Thymus (tissue), 11 donors: ENCODE results near the gene TSEN34. TPM values are rescaled to one million over a fixed set of nuclear protein-coding genes. Genes with fewer than 3 reads are reported as not detected.

Experiments used
- DNase-seq, 9 donors: peaks; one replicate each; pipeline ENCODE4 v3.0.0-alpha.2; 2013; ENCODE audit warnings: low spot score in 9 of 9, low read depth in 6 of 9, missing footprints in 1 of 9
- H3K27ac ChIP-seq, 2 donors: one replicate each; pipeline ENCODE4 v1.5.1; 2013; ENCODE audit warnings: control low read depth in 1 of 2, low read depth in 1 of 2, low read length in 1 of 2, mild to moderate bottlenecking in 1 of 2, moderate library complexity in 1 of 2
- H3K27me3 ChIP-seq, 2 donors: one replicate each; pipeline ENCODE4 v1.5.1; 2013; ENCODE audit warnings: low read length in 1 of 2; ENCODE audit not compliant: control insufficient read depth in 2 of 2, insufficient read depth in 1 of 2
- H3K36me3 ChIP-seq, 2 donors: one replicate each; pipeline ENCODE4 v1.5.1; 2013; ENCODE audit warnings: low read length in 1 of 2, mild to moderate bottlenecking in 1 of 2, moderate library complexity in 1 of 2; ENCODE audit not compliant: control insufficient read depth in 2 of 2, insufficient read depth in 2 of 2
- H3K4me1 ChIP-seq, 2 donors: one replicate each; pipeline ENCODE4 v1.5.1; 2013; ENCODE audit warnings: low read length in 2 of 2; ENCODE audit not compliant: control insufficient read depth in 2 of 2, insufficient read depth in 2 of 2
- H3K4me3 ChIP-seq, 2 donors: one replicate each; pipeline ENCODE4 v1.5.1; 2013; ENCODE audit warnings: low read length in 2 of 2, control low read depth in 1 of 2, mild to moderate bottlenecking in 1 of 2
- H3K9me3 ChIP-seq, 2 donors: one replicate each; pipeline ENCODE4 v1.5.1; 2013; ENCODE audit warnings: low read length in 1 of 2, mild to moderate bottlenecking in 1 of 2; ENCODE audit not compliant: control insufficient read depth in 2 of 2, insufficient read depth in 1 of 2
- WGBS: extraction: QIAGEN DNeasy Blood & Tissue Kit; methylation state at CpG from one replicate; pipeline ENCODE4 v1.1.7; 2013; 5-methylcytosine and 5-hydroxymethylcytosine counted together
- polyA plus RNA-seq: library from polyadenylated mRNA; stranded (reverse); fragments of 200-250 nt; gene quantifications from one replicate; pipeline ENCODE4 v1.2.3, GENCODE V29; 2013
- total RNA-seq: library from RNA; stranded (reverse); fragments of 120-200 nt; gene quantifications from one replicate; pipeline ENCODE4 v1.2.4, GENCODE V29; 2013
- donor health status: healthy.

The TSEN34 gene
- total and polyA plus RNA-seq, 2 donors = 24.1 to 38.8 TPM

GRCh38 chr19:54158812-54159351 lies 32.2 kb upstream of the TSEN34 start:
- DNase-seq = peak in 2 of 9 donors; percentile 21 to 53
- 15% methylated on average over 19 of the region's 19 CpGs for whole genome bisulfite sequencing
- Histone ChIP-seq H3K4me3 (peak overlapping the region; percentile 72 to 98), H3K36me3 (peaks cover 41 to 46% of the 10 kb centered on the region in 2 donors), H3K27me3 (peaks cover 3 to 21% of the 10 kb centered on the region in 2 donors), H3K9me3 (peaks cover 0 to 6% of the 10 kb centered on the region in 2 donors), H3K27ac (peak overlapping the region; percentile 96 to 100), H3K4me1 (peaks cover 41 to 75% of the 10 kb centered on the region in 2 donors)

GRCh38 chr19:54159352-54160181 lies 31.5 kb upstream of the TSEN34 start, which contains the start of gene LENG1:
Gene LENG1, minus strand, starts transcription at chr19:54159721. Its CDS starts 26 bp downstream, at chr19:54159695.
- peaks cover 34 to 39% of the 10 kb centered on the region in 2 donors for H3K36me3 ChIP-seq
- H3K4me3 ChIP-seq = peak within 1 kb of the TSS; percentile 72 to 98
- peak within 1 kb of the TSS; percentile 96 to 100 for H3K27ac ChIP-seq
- peak; percentile 99 to 100 (median 100) for DNase-seq
- peaks cover 3 to 28% of the 10 kb centered on the region in 2 donors for H3K27me3 ChIP-seq
- peaks cover 34 to 69% of the 10 kb centered on the region in 2 donors for H3K4me1 ChIP-seq
- peaks cover 0 to 13% of the 10 kb centered on the region in 2 donors for H3K9me3 ChIP-seq
- under 1% methylated on average over 72 of the region's 72 CpGs for WGBS

- H3K4me1 ChIP-seq = peaks cover 27 to 61% of the 10 kb centered on the region in 2 donors
Measured at GRCh38 chr19:54160182-54160811, 30.8 kb upstream of the TSEN34 start.

GRCh38 chr19:54160854-54161253 lies 30.3 kb upstream of the TSEN34 start:
- no peak overlapping the region for H3K27ac ChIP-seq
- peaks cover 6 to 41% of the 10 kb centered on the region in 2 donors for H3K27me3 ChIP-seq
- H3K36me3 ChIP-seq = peaks cover 24 to 28% of the 10 kb centered on the region in 2 donors
- no peak for DNase-seq
- H3K4me1 ChIP-seq = peaks cover 23 to 56% of the 10 kb centered on the region in 2 donors
- 74% methylated on average over 13 of the region's 13 CpGs for WGBS
- peaks cover 0 to 24% of the 10 kb centered on the region in 2 donors for H3K9me3 ChIP-seq
- H3K4me3 ChIP-seq = peak overlapping the region; percentile 56 to 65

More at GRCh38 chr19:54160182-54160811, 30.8 kb upstream of the TSEN34 start:
- Histone ChIP-seq H3K9me3 (peaks cover 0 to 19% of the 10 kb centered on the region in 2 donors), H3K27me3 (peaks cover 6 to 35% of the 10 kb centered on the region in 2 donors), H3K27ac (peak overlapping the region; percentile 73 to 78), H3K4me3 (peak overlapping the region; percentile 56 to 65), H3K36me3 (peaks cover 29 to 34% of the 10 kb centered on the region in 2 donors)
- DNase-seq = no peak
- 9% methylated on average over 28 of the region's 28 CpGs for WGBS

- WGBS = 4% methylated on average over 35 of the region's 35 CpGs
- peaks cover 20 to 42% of the 10 kb centered on the region in 2 donors for H3K4me1 ChIP-seq
- DNase-seq = peak in 5 of 9 donors; percentile 42 to 74 (median 59)
- peak overlapping the region; percentile 22 to 44 for H3K4me3 ChIP-seq
- peaks cover 0 to 24% of the 10 kb centered on the region in 2 donors for H3K9me3 ChIP-seq
- peaks cover 6 to 41% of the 10 kb centered on the region in 2 donors for H3K27me3 ChIP-seq
- peaks cover 10 to 14% of the 10 kb centered on the region in 2 donors for H3K36me3 ChIP-seq
- no peak overlapping the region for H3K27ac ChIP-seq
Measured at GRCh38 chr19:54162241-54162805, 28.8 kb upstream of the TSEN34 start.

GRCh38 chr19:54162884-54163283 lies 28.2 kb upstream of the TSEN34 start:
- H3K27ac ChIP-seq = peak overlapping the region in 1 of 2 donors; percentile 18
- peaks cover 20 to 41% of the 10 kb centered on the region in 2 donors for H3K4me1 ChIP-seq
- H3K4me3 ChIP-seq = peak overlapping the region in 1 of 2 donors; percentile 22
- peaks cover 6 to 41% of the 10 kb centered on the region in 2 donors for H3K27me3 ChIP-seq
- WGBS = 75% methylated on average over 14 of the region's 14 CpGs
- H3K9me3 ChIP-seq = peaks cover 0 to 24% of the 10 kb centered on the region in 2 donors
- no peak for DNase-seq
- H3K36me3 ChIP-seq = peaks cover 4 to 8% of the 10 kb centered on the region in 2 donors

- Histone ChIP-seq H3K27ac (no peak overlapping the region), H3K4me1 (peaks cover 12 to 31% of the 10 kb centered on the region in 2 donors), H3K36me3 (no peaks in the 10 kb centered on the region), H3K27me3 (peaks cover 6 to 41% of the 10 kb centered on the region in 2 donors), H3K4me3 (no peak overlapping the region), H3K9me3 (peaks cover 0 to 24% of the 10 kb centered on the region in 2 donors)
- WGBS = 16% methylated on average over 37 of the region's 37 CpGs
- DNase-seq = no peak
Measured at GRCh38 chr19:54164369-54165068, 26.6 kb upstream of the TSEN34 start.

- peaks cover 12 to 28% of the 10 kb centered on the region in 2 donors for H3K4me1 ChIP-seq
Measured at GRCh38 chr19:54165222-54165621, 25.9 kb upstream of the TSEN34 start.

More at GRCh38 chr19:54165222-54165621, 25.9 kb upstream of the TSEN34 start:
- no peak for DNase-seq
- Histone ChIP-seq H3K9me3 (peaks cover 0 to 24% of the 10 kb centered on the region in 2 donors), H3K4me3 (no peak overlapping the region), H3K36me3 (no peaks in the 10 kb centered on the region), H3K27ac (no peak overlapping the region), H3K27me3 (peaks cover 6 to 41% of the 10 kb centered on the region in 2 donors)
- 96% methylated on average over 25 of the region's 25 CpGs for WGBS
